ENCODE data around the gene CHID1. TPM values are rescaled to one million over a fixed set of nuclear protein-coding genes. Genes with fewer than 3 reads are reported as not detected.

The CHID1 gene
- total RNA-seq, 2 experiments from 2014 or later: 30.6 to 71.1 TPM

DNA sequence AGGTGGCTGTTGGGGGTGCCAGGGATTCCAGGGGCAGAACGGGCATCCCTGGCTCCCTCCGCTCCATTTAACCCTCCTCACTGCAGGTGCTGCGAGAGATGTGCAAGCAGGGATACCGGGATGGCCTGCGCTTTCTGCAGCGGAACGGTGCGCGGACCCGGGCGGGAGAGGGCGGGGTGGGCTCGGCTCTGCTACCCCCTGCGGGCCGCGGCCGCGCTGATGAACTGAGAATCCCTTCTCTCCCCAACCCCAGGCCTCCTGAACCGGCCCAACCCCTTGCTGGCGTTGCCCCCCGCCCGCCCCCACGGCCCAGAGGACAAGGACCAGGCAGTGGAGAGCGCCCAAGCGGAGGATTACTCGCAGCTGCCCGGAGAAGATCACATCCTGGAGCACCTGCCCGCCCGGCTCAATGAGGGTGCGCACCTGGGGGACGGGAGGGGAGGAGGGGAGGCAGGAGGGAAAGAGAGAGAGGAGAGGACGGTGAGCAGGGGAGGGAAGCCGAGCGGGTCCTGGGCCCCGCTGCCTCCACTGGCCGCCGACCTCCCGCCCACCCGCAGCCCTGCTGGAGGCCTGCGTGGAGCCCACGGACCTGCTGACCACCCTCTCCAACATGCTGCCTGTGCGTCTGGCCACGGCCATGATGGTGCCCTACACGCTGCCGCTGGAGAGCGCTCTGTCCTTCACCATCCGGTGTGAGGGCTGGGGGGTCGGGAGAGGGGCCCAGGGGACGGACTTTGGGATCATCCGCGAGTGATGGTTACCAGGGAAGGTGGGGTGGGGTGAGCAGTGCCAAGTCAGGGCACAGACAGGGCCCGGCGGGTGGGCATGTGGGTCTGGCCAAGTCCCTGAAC, 86.9 kb downstream of the CHID1 start:
- no peak overlapping the region for H3K4me2 ChIP-seq (ENCODE audit: low read length)
- intact Hi-C loops (cut with micrococcal nuclease; ENCODE audit: unreplicated experiment): no loop called here
- ChIA-PET POLR2A (no interaction called here), CTCF (ENCODE audit: unreplicated experiment) (no interaction called here)
- H2AFZ ChIP-seq (ENCODE audit: low read length): no peak overlapping the region
- no peaks in the 10 kb centered on the region for H3K9me3 ChIP-seq (ENCODE audit: low read length)
- no peaks in the 10 kb centered on the region for H3K79me2 ChIP-seq (ENCODE audit: insufficient read depth, low read depth, low read length)
- no peak for TF ChIP-seq EZH2phosphoT487 (IDR thresholded peaks at IDR 0.05; ENCODE audit: borderline replicate concordance, low read depth, low read length)
- TF ChIP-seq, protein P1, sequence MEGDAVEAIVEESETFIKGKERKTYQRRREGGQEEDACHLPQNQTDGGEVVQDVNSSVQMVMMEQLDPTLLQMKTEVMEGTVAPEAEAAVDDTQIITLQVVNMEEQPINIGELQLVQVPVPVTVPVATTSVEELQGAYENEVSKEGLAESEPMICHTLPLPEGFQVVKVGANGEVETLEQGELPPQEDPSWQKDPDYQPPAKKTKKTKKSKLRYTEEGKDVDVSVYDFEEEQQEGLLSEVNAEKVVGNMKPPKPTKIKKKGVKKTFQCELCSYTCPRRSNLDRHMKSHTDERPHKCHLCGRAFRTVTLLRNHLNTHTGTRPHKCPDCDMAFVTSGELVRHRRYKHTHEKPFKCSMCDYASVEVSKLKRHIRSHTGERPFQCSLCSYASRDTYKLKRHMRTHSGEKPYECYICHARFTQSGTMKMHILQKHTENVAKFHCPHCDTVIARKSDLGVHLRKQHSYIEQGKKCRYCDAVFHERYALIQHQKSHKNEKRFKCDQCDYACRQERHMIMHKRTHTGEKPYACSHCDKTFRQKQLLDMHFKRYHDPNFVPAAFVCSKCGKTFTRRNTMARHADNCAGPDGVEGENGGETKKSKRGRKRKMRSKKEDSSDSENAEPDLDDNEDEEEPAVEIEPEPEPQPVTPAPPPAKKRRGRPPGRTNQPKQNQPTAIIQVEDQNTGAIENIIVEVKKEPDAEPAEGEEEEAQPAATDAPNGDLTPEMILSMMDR (conservative IDR thresholded peaks at IDR 0.05; ENCODE audit: low read length): no peak
- DNase-seq (ENCODE audit: low spot score): no peak
- H3K4me3 ChIP-seq (ENCODE audit: low read depth, low read length, poor library complexity, severe bottlenecking): no peak overlapping the region
- H4K20me1 ChIP-seq (ENCODE audit: insufficient read depth, low read length): no peaks in the 10 kb centered on the region
- no peaks in the 10 kb centered on the region for H3K36me3 ChIP-seq (ENCODE audit: insufficient read depth, low read length)
- H3K4me1 ChIP-seq (ENCODE audit: insufficient read depth, low read length, poor library complexity, severe bottlenecking): peaks cover 33% of the 10 kb centered on the region
- H3K9me2 ChIP-seq (ENCODE audit: insufficient read depth, low read length): no peaks in the 10 kb centered on the region
- H3K27ac ChIP-seq (ENCODE audit: low read depth, low read length, poor library complexity, severe bottlenecking): no peak overlapping the region
- no TSS peak for BruUV-seq (replicated peaks)

DNA sequence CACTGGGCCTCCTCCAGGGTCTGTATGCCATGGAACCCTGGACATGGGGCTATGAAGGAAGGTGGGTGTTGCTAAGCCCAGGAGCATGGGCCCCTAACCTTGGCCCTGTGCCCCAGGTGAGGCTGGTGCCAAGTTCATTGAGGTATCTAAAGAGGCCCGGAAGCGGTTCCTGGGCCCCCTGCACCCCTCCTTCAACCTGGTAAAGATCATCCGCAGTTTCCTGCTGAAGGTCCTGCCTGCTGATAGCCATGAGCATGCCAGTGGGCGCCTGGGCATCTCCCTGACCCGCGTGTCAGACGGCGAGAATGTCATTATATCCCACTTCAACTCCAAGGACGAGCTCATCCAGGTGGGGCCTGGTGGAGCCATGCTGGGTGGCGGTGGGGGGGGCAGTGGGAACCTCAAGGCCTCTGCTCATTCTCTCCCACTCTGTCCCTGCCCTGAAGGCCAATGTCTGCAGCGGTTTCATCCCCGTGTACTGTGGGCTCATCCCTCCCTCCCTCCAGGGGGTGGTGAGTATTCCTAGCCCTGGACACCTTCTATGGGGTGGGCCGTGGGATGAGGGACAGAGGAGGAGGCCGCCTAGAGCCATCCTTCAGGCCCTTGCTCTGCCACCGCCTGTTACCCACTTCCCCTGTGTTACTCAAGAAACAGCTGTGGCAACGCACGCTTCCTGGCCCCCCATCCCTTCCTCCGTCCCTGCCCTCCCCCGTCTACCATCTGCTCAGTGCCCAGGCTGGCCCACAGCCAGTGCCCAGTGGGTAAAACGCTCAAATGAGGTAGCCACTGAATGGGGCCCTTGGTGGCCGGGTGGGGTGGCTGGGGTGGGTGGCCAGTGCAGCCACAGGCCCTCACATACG, 88.9 kb downstream of the CHID1 start:
- H2AFZ ChIP-seq (ENCODE audit: low read length): no peak overlapping the region
- BruUV-seq (replicated peaks): no TSS peak
- ChIA-PET POLR2A (interaction anchor here (0.5 kb wide), 1 partner anchor 23 kb away, joined by 3 read pairs; no protein-coding TSS in a partner anchor), CTCF (ENCODE audit: unreplicated experiment) (no interaction called here)
- H3K9me2 ChIP-seq (ENCODE audit: insufficient read depth, low read length): no peaks in the 10 kb centered on the region
- TF ChIP-seq EZH2phosphoT487 (IDR thresholded peaks at IDR 0.05; ENCODE audit: borderline replicate concordance, low read depth, low read length): no peak
- TF ChIP-seq, protein P1 (conservative IDR thresholded peaks at IDR 0.05; ENCODE audit: low read length): no peak
- no peak for DNase-seq (ENCODE audit: low spot score)
- no peak overlapping the region for H3K4me3 ChIP-seq (ENCODE audit: low read depth, low read length, poor library complexity, severe bottlenecking)
- H3K4me1 ChIP-seq (ENCODE audit: insufficient read depth, low read length, poor library complexity, severe bottlenecking): peaks cover 21% of the 10 kb centered on the region
- no peak overlapping the region for H3K27ac ChIP-seq (ENCODE audit: low read depth, low read length, poor library complexity, severe bottlenecking)
- intact Hi-C loops (cut with micrococcal nuclease; ENCODE audit: unreplicated experiment): no loop called here
- no peaks in the 10 kb centered on the region for H3K79me2 ChIP-seq (ENCODE audit: insufficient read depth, low read depth, low read length)
- no peak overlapping the region for H3K4me2 ChIP-seq (ENCODE audit: low read length)
- no peaks in the 10 kb centered on the region for H3K9me3 ChIP-seq (ENCODE audit: low read length)
- H4K20me1 ChIP-seq (ENCODE audit: insufficient read depth, low read length): no peaks in the 10 kb centered on the region
- no peaks in the 10 kb centered on the region for H3K36me3 ChIP-seq (ENCODE audit: insufficient read depth, low read length)

Measured in OCI-LY7 (cell line).